ENCODE data around the gene PPT1. TPM values are rescaled to one million over a fixed set of nuclear protein-coding genes. Genes with fewer than 3 reads are reported as not detected.

The PPT1 gene
- total RNA-seq, 1 experiment from 2014 or later = 46.8 TPM

DNA sequence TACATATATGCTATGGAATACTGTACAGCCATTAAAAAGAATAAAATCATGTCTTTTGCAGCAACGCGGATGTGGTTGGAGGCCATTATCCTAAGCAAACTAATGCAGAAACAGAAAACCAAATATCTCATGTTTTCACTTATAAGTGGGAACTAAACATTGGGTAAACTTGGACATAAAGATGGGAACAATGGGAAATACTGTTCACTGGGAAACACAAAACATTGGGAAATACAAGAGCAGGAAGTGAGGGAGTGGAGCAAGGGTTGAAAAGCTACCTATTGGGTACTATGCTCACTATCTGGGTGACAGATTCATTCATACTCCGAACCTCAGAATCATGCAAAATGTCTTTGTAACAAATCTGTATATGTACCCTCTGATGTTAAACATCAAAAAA is 17.3 kb upstream of the PPT1 start:
- intact Hi-C loops (cut with micrococcal nuclease) = no loop called here
- Histone ChIP-seq H3K9ac (ENCODE audit: low read length) (no peak overlapping the region), H2AFZ (ENCODE audit: low read depth, low read length, poor library complexity, severe bottlenecking) (no peak overlapping the region), H3K27ac (ENCODE audit: low read depth, low read length) (no peak overlapping the region), H3K27me3 (ENCODE audit: insufficient read depth, low read length) (no peaks in the 10 kb centered on the region), H3K4me3 (replicated peaks in 1 of 2; ENCODE audit: low read depth in 1 of 2, low read length in 2 of 2) (no peak overlapping the region), H3K4me1 (ENCODE audit: control insufficient read depth in 1 of 2, insufficient read depth in 2 of 2, low read length in 2 of 2) (no peaks in the 10 kb centered on the region), H4K20me1 (ENCODE audit: insufficient read depth) (no peaks in the 10 kb centered on the region), H3K4me2 (ENCODE audit: low read length) (no peak overlapping the region), H3K9me2 (ENCODE audit: insufficient read depth) (no peaks in the 10 kb centered on the region), H3K9me3 (ENCODE audit: control insufficient read depth in 1 of 2, insufficient read depth in 1 of 2, low read depth in 1 of 2, low read length in 2 of 2) (no peaks in the 10 kb centered on the region), H3K79me2 (ENCODE audit: insufficient read depth, low read length) (no peaks in the 10 kb centered on the region), H3K36me3 (ENCODE audit: control insufficient read depth in 1 of 2, insufficient read depth in 2 of 2, low read length in 2 of 2) (no peaks in the 10 kb centered on the region)
- ATAC-seq (no peak), DNase-seq (ENCODE audit: low read depth, low spot score) (no peak)
- ChIA-PET POLR2A (no interaction called here), CTCF (no interaction called here), RAD21 (ENCODE audit: low non-redundant PET in 1 of 2, low total read pairs in 2 of 2, uncharacterized antibody in 2 of 2, unreplicated experiment in 2 of 2) (no interaction called here)
- BruUV-seq (replicated peaks) = no TSS peak
- TF ChIP-seq, protein P1, sequence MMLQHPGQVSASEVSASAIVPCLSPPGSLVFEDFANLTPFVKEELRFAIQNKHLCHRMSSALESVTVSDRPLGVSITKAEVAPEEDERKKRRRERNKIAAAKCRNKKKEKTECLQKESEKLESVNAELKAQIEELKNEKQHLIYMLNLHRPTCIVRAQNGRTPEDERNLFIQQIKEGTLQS (IDR thresholded peaks at IDR 0.05) = no peak
- TF ChIP-seq POLR2A (IDR thresholded peaks at IDR 0.05; ENCODE audit: borderline replicate concordance, extremely low read depth, insufficient read depth, insufficient read length) = no peak

DNA sequence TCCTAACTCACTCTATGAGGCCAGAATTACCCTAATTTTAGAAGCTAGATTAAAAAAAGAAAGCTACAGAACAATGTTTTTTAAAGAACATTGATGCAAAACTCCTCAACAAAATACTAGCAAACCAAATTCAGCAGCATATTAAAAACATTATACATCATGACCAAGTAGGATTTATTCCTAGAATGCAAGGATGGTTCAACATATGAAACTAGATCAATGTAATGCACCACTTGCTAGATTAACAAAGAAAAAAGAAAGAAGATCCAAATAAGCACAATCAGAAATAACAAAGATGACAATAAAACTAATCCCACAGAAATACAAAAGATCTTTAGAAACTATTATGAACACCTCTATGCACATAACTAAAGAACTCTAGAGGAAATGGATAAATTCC is 13.3 kb upstream of the PPT1 start:
- no peaks in the 10 kb centered on the region for H3K79me2 ChIP-seq (ENCODE audit: insufficient read depth, low read length)
- H4K20me1 ChIP-seq (ENCODE audit: insufficient read depth) = no peaks in the 10 kb centered on the region
- H3K9me2 ChIP-seq (ENCODE audit: insufficient read depth) = no peaks in the 10 kb centered on the region
- no peaks in the 10 kb centered on the region for H3K36me3 ChIP-seq (ENCODE audit: control insufficient read depth in 1 of 2, insufficient read depth in 2 of 2, low read length in 2 of 2)
- H3K4me3 ChIP-seq (replicated peaks in 1 of 2; ENCODE audit: low read depth in 1 of 2, low read length in 2 of 2) = no peak overlapping the region
- POLR2A ChIA-PET = no interaction called here
- H3K9ac ChIP-seq (ENCODE audit: low read length) = no peak overlapping the region
- H3K9me3 ChIP-seq (ENCODE audit: control insufficient read depth in 1 of 2, insufficient read depth in 1 of 2, low read depth in 1 of 2, low read length in 2 of 2) = no peaks in the 10 kb centered on the region; a peak in 1 of 4 replicates
- no peak overlapping the region for H2AFZ ChIP-seq (ENCODE audit: low read depth, low read length, poor library complexity, severe bottlenecking)
- no TSS peak for BruUV-seq (replicated peaks)
- peaks cover 17 to 26% of the 10 kb centered on the region in 2 experiments for H3K4me1 ChIP-seq (ENCODE audit: control insufficient read depth in 1 of 2, insufficient read depth in 2 of 2, low read length in 2 of 2)
- DNase-seq (ENCODE audit: low read depth, low spot score) (no peak), ATAC-seq (no peak)
- TF ChIP-seq FOSL1 (IDR thresholded peaks at IDR 0.05; ENCODE audit: low read depth) (no peak), ELF1 (IDR thresholded peaks at IDR 0.05; ENCODE audit: borderline replicate concordance, low read depth) (no peak), CEBPB (IDR thresholded peaks at IDR 0.05; ENCODE audit: low read depth) (no peak), TCF7L2 (IDR thresholded peaks at IDR 0.05; ENCODE audit: borderline replicate concordance, extremely low read depth, insufficient read depth, insufficient read length) (no peak), SIN3A (IDR thresholded peaks at IDR 0.05; ENCODE audit: low read depth) (no peak), ZBTB33 (IDR thresholded peaks at IDR 0.05; ENCODE audit: extremely low read depth, insufficient replicate concordance, low read length) (no peak), SP1 (IDR thresholded peaks at IDR 0.05; ENCODE audit: low read depth) (no peak), ZFX (IDR thresholded peaks at IDR 0.05) (no peak)
- no peak overlapping the region for H3K4me2 ChIP-seq (ENCODE audit: low read length)
- RAD21 ChIA-PET (ENCODE audit: low non-redundant PET in 1 of 2, low total read pairs in 2 of 2, uncharacterized antibody in 2 of 2, unreplicated experiment in 2 of 2) = no interaction called here
- no peak overlapping the region for H3K27ac ChIP-seq (ENCODE audit: low read depth, low read length)
- intact Hi-C loops (cut with micrococcal nuclease) = no loop called here
- H3K27me3 ChIP-seq (ENCODE audit: insufficient read depth, low read length) = no peaks in the 10 kb centered on the region
- CTCF ChIA-PET = no interaction called here

Measured in HCT116 (cell line).